SK-N-SH (cell line): ENCODE data around the gene OR2AE1. TPM values are rescaled to one million over a fixed set of nuclear protein-coding genes. Genes with fewer than 3 reads are reported as not detected.

Experiments
- CTCF ChIA-PET: fragments of 300-600, 350-600 bp; formaldehyde crosslinking; extraction: SDS; loops from one replicate; lab custom pipeline; 2021; lab: Yijun Ruan, JAX
- POLR2A ChIA-PET: fragments of 350-600 bp; sonication (Branson Sonifier 250); formaldehyde crosslinking; extraction: SDS; loops from one replicate; lab custom pipeline; 2020; ENCODE audit warnings: antibody characterized with exemption, inconsistent platforms; lab: Yijun Ruan, JAX
- DNase-seq: peaks from one replicate; pipeline ENCODE4 v3.0.0; 2012
- H2AFZ ChIP-seq: fragments of 200-600 bp; sonication (generic); 2 replicates; pipeline ENCODE4 v1.8.1; 2016; ENCODE audit warnings: antibody characterized with exemption, mild to moderate bottlenecking, low read depth
- H3F3A ChIP-seq: fragments of 200-600 bp; sonication (generic); replicated peaks from 2 replicates; pipeline ENCODE3; 2016; ENCODE audit warnings: antibody characterized with exemption, mild to moderate bottlenecking; ENCODE audit not compliant: insufficient read depth
- H3K27ac ChIP-seq, 2 experiments: fragments of 200-500 bp in 1 of 2; fragments of 200-600 bp in 1 of 2; sonication (Bioruptor generic) in 1 of 2; sonication (generic), shearing (Covaris generic) in 1 of 2; 2 replicates each; pipeline versions ENCODE4 v1.5.1 to v1.6.1; 2014 to 2016; ENCODE audit warnings: low read depth in 2 of 2, inconsistent platforms in 1 of 2, low read length in 1 of 2, mild to moderate bottlenecking in 1 of 2, mixed read lengths in 1 of 2
- H3K27me3 ChIP-seq: fragments of 200-600 bp; sonication (generic), shearing (Covaris generic); 2 replicates; pipeline ENCODE4 v1.6.1; 2016; ENCODE audit warnings: mixed run types; ENCODE audit not compliant: insufficient read depth
- H3K36me3 ChIP-seq, 2 experiments: fragments of 200-500 bp in 1 of 2; fragments of 200-600 bp in 1 of 2; sonication (Bioruptor generic) in 1 of 2; sonication (generic) in 1 of 2; replicated peaks in 1 of 2; 2 replicates each; pipeline versions ENCODE3 to v1.5.1; 2014 to 2016; ENCODE audit warnings: low read length in 1 of 2, mild to moderate bottlenecking in 1 of 2; ENCODE audit not compliant: insufficient read depth in 2 of 2, control insufficient read depth in 1 of 2
- H3K4me1 ChIP-seq, 2 experiments: fragments of 200-500 bp in 1 of 2; fragments of 200-600 bp in 1 of 2; sonication (Bioruptor generic) in 1 of 2; sonication (generic), shearing (Covaris generic) in 1 of 2; 2 replicates each; pipeline versions ENCODE4 v1.5.1 to v1.6.1; 2014 to 2016; ENCODE audit warnings: low read depth in 1 of 2, low read length in 1 of 2, mixed run types in 1 of 2; ENCODE audit not compliant: insufficient read depth in 2 of 2, control insufficient read depth in 1 of 2
- H3K4me2 ChIP-seq: fragments of 200-600 bp; sonication (generic), shearing (Covaris generic); 2 replicates; pipeline ENCODE4 v1.6.1; 2017; ENCODE audit warnings: mixed run types
- H3K4me3 ChIP-seq, 2 experiments: fragments of 200-500 bp in 1 of 2; fragments of 200-600 bp in 1 of 2; sonication (Bioruptor generic) in 1 of 2; sonication (generic), shearing (Covaris generic) in 1 of 2; 2 replicates each; pipeline versions ENCODE4 v1.5.1 to v1.8.1; 2014 to 2016; ENCODE audit warnings: low read depth in 2 of 2, inconsistent platforms in 1 of 2, low read length in 1 of 2, mild to moderate bottlenecking in 1 of 2, mixed read lengths in 1 of 2, moderate library complexity in 1 of 2
- H3K79me2 ChIP-seq: fragments of 200-600 bp; sonication (generic); 2 replicates; pipeline ENCODE4 v1.8.1; 2017; ENCODE audit warnings: mild to moderate bottlenecking; ENCODE audit not compliant: insufficient read depth
- H3K9ac ChIP-seq: fragments of 200-600 bp; sonication (generic); 2 replicates; pipeline ENCODE4 v1.6.1; 2017; ENCODE audit warnings: mixed run types
- H3K9me2 ChIP-seq: fragments of 200-600 bp; sonication (generic); 2 replicates; pipeline ENCODE4 v1.6.1; 2017; ENCODE audit warnings: mixed run types
- H3K9me3 ChIP-seq: fragments of 200-600 bp; sonication (generic); 2 replicates; pipeline ENCODE4 v1.6.1; 2017; ENCODE audit warnings: mixed run types, mild to moderate bottlenecking, moderate library complexity
- H4K20me1 ChIP-seq: fragments of 200-600 bp; sonication (generic); 2 replicates; pipeline ENCODE4 v1.6.1; 2017; ENCODE audit warnings: mild to moderate bottlenecking, mixed run types; ENCODE audit not compliant: insufficient read depth
- CHD2 ChIP-seq: fragments of 150-350 bp; IDR thresholded peaks from 2 replicates; pipeline ENCODE4 v1.6.1; 2018; ENCODE audit warnings: low read length; ENCODE audit not compliant: partially characterized antibody
- EP300 ChIP-seq, 2 experiments: IDR thresholded peaks; 2 replicates each; pipeline versions ENCODE4 v1.4.0 to v1.6.1; 2012; ENCODE audit warnings: borderline replicate concordance in 1 of 2, low read depth in 1 of 2, low read length in 1 of 2
- EZH2phosphoT487 ChIP-seq: fragments of 200-600 bp; sonication (generic); IDR thresholded peaks from 2 replicates; pipeline ENCODE4 v1.6.1; 2017; ENCODE audit warnings: low read depth, mixed run types, mild to moderate bottlenecking, antibody characterized with exemption, moderate library complexity, borderline replicate concordance
- FOSL2 ChIP-seq: IDR thresholded peaks from 2 replicates; pipeline ENCODE4 v1.4.0; 2012; ENCODE audit warnings: low read depth, mild to moderate bottlenecking, moderate library complexity, borderline replicate concordance
- MAX ChIP-seq: IDR thresholded peaks from 2 replicates; pipeline ENCODE4 v1.4.0; 2012; ENCODE audit warnings: low read depth
- NFIC ChIP-seq: IDR thresholded peaks from 2 replicates; pipeline ENCODE4 v1.4.0; 2012; ENCODE audit warnings: borderline replicate concordance
- NRF1 ChIP-seq: IDR thresholded peaks from 2 replicates; pipeline ENCODE4 v1.6.1; 2012; ENCODE audit warnings: low read depth, mild to moderate bottlenecking, low read length
- RAD21 ChIP-seq: IDR thresholded peaks from 2 replicates; pipeline ENCODE4 v1.6.1; 2012; ENCODE audit warnings: mild to moderate bottlenecking, low read length
- SIN3A ChIP-seq: IDR thresholded peaks from 2 replicates; pipeline ENCODE4 v1.6.1; 2012; ENCODE audit warnings: low read depth, mild to moderate bottlenecking, low read length, moderate library complexity, borderline replicate concordance
- SMC3 ChIP-seq: IDR thresholded peaks from 2 replicates; pipeline ENCODE4 v1.6.1; 2012; ENCODE audit warnings: low read depth, low read length, improper control_type of control experiment
- TAF1 ChIP-seq: IDR thresholded peaks from 2 replicates; pipeline ENCODE4 v1.6.1; 2012; ENCODE audit warnings: low read depth, mild to moderate bottlenecking, low read length, moderate library complexity, borderline replicate concordance
- TCF12 ChIP-seq: IDR thresholded peaks from 2 replicates; pipeline ENCODE4 v1.4.0; 2012
- TEAD4 ChIP-seq: IDR thresholded peaks from 2 replicates; pipeline ENCODE4 v1.4.0; 2012; ENCODE audit warnings: mild to moderate bottlenecking, borderline replicate concordance; ENCODE audit not compliant: insufficient read depth
- polyA plus RNA-seq, 3 experiments: library from polyadenylated mRNA; depleted of rRNA; stranded (reverse); fragments of >200 nt; gene quantifications; 2 replicates each; pipeline ENCODE4 v1.2.3, GENCODE V29; 2012
- TF ChIP-seq, protein P1 (sequence below): IDR thresholded peaks from 2 replicates; pipeline ENCODE4 v1.4.0; 2012; ENCODE audit warnings: low read depth, borderline replicate concordance
- TF ChIP-seq, protein P2 (sequence below): IDR thresholded peaks from 2 replicates; pipeline ENCODE4; 2012

OR2AE1 gene
- polyA plus RNA-seq, 1 of the 3 experiments (the other 2 are of a cell fraction), result not detected

- peaks cover 26% of the 10 kb centered on the region for H3K27me3 ChIP-seq
- no peaks in the 10 kb centered on the region for H3F3A ChIP-seq
- no peaks in the 10 kb centered on the region for H4K20me1 ChIP-seq
- H3K9me3 ChIP-seq, result no peaks in the 10 kb centered on the region
- POLR2A ChIA-PET, result no interaction called here
- H3K9ac ChIP-seq, result no peak overlapping the region
- H2AFZ ChIP-seq, result no peak overlapping the region
- no peak for DNase-seq
- no peak for TF ChIP-seq NRF1
- TF ChIP-seq EZH2phosphoT487, result no peak
- TF ChIP-seq, protein P1, sequence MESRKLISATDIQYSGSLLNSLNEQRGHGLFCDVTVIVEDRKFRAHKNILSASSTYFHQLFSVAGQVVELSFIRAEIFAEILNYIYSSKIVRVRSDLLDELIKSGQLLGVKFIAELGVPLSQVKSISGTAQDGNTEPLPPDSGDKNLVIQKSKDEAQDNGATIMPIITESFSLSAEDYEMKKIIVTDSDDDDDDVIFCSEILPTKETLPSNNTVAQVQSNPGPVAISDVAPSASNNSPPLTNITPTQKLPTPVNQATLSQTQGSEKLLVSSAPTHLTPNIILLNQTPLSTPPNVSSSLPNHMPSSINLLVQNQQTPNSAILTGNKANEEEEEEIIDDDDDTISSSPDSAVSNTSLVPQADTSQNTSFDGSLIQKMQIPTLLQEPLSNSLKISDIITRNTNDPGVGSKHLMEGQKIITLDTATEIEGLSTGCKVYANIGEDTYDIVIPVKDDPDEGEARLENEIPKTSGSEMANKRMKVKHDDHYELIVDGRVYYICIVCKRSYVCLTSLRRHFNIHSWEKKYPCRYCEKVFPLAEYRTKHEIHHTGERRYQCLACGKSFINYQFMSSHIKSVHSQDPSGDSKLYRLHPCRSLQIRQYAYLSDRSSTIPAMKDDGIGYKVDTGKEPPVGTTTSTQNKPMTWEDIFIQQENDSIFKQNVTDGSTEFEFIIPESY, result no peak
- no peak for TF ChIP-seq TAF1
- TF ChIP-seq, protein P2, sequence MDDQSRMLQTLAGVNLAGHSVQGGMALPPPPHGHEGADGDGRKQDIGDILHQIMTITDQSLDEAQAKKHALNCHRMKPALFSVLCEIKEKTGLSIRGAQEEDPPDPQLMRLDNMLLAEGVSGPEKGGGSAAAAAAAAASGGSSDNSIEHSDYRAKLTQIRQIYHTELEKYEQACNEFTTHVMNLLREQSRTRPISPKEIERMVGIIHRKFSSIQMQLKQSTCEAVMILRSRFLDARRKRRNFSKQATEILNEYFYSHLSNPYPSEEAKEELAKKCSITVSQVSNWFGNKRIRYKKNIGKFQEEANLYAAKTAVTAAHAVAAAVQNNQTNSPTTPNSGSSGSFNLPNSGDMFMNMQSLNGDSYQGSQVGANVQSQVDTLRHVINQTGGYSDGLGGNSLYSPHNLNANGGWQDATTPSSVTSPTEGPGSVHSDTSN, result no peak
- no peak for TF ChIP-seq EP300 (IDR thresholded peaks at IDR 0.05; ENCODE audit: borderline replicate concordance in 1 of 2, low read depth in 1 of 2, low read length in 1 of 2)
- no peak for TF ChIP-seq RAD21
- no peak for TF ChIP-seq MAX
- TF ChIP-seq TEAD4, result no peak
- TF ChIP-seq NFIC, result no peak
- TF ChIP-seq SIN3A, result no peak
- TF ChIP-seq CHD2, result no peak
- TF ChIP-seq FOSL2, result no peak
- TF ChIP-seq TCF12, result no peak
- no peak for TF ChIP-seq SMC3
- no peak overlapping the region for H3K4me2 ChIP-seq
- no peaks in the 10 kb centered on the region for H3K79me2 ChIP-seq
- no peak overlapping the region for H3K4me3 ChIP-seq
- H3K36me3 ChIP-seq, result no peaks in the 10 kb centered on the region
- CTCF ChIA-PET, result interaction anchor here (1.1 kb wide), 1 partner anchor 14 kb away, joined by 3 read pairs; no protein-coding TSS in a partner anchor
- H3K4me1 ChIP-seq, result no peaks in the 10 kb centered on the region
- H3K27ac ChIP-seq, result no peak overlapping the region
- H3K9me2 ChIP-seq, result no peaks in the 10 kb centered on the region
Measured at GRCh38 chr7:99831595-99831994, 45.2 kb downstream of the OR2AE1 start.
